Measurements from ENCODE around the gene WDR46. TPM values are rescaled to one million over a fixed set of nuclear protein-coding genes. Genes with fewer than 3 reads are reported as not detected.
A peak's percentile ranks its signal among the peaks of the same experiment; 100 is the strongest.

The WDR46 gene
- total and polyA plus RNA-seq, 2 of the 13 experiments (the other 11 are each of a cell fraction or from before 2014, with no cell fraction given), result 47.4 to 105 TPM

GRCh38 chr6:33313709-33314514 is 24.9 kb upstream of the WDR46 start, which contains the start of gene TAPBP (continued):
- no peak for TF ChIP-seq ZNF512B (CRISPR knock-in tag; IDR thresholded peaks at IDR 0.05; ENCODE audit: borderline replicate concordance)
- TF ChIP-seq NFE2 (CRISPR knock-in tag; IDR thresholded peaks at IDR 0.05), result no peak
- no peak for TF ChIP-seq ZNF563 (CRISPR knock-in tag; IDR thresholded peaks at IDR 0.05)
- TF ChIP-seq ZNF274 (CRISPR knock-in tag; IDR thresholded peaks at IDR 0.05), result peak; percentile 65; the same call in 1 of the 2 replicates
- no peak; the same call in 1 of the 2 replicates for TF ChIP-seq ZNF747 (CRISPR knock-in tag; IDR thresholded peaks at IDR 0.05; ENCODE audit: borderline replicate concordance)
- peak; percentile 20; the same call in 1 of the 2 replicates for TF ChIP-seq ZMYM4 (CRISPR knock-in tag; IDR thresholded peaks at IDR 0.05)
- TF ChIP-seq TARDBP (CRISPR knock-in tag; IDR thresholded peaks at IDR 0.05), result no peak
- TF ChIP-seq ZFP1 (CRISPR knock-in tag; IDR thresholded peaks at IDR 0.05), result no peak; the same call in 1 of the 2 replicates
- no peak for TF ChIP-seq ZMAT3 (CRISPR knock-in tag; conservative IDR thresholded peaks at IDR 0.05)
- TF ChIP-seq ZNF674 (CRISPR knock-in tag; IDR thresholded peaks at IDR 0.05; ENCODE audit: low read depth), result no peak
- peak; percentile 100 for TF ChIP-seq IRF1 (CRISPR knock-in tag; IDR thresholded peaks at IDR 0.05; ENCODE audit: low read depth)
- TF ChIP-seq NR2F6 (IDR thresholded peaks at IDR 0.05), result no peak
- TF ChIP-seq NR2F6 (CRISPR knock-in tag; IDR thresholded peaks at IDR 0.05), result peak; percentile 45; the same call in 1 of the 2 replicates
- 0 out of 2 replicates have a peak, but pooled peaks have one; percentile 2 for TF ChIP-seq CEBPG (CRISPR knock-in tag; IDR thresholded peaks at IDR 0.05)
- TF ChIP-seq ZNF879 (CRISPR knock-in tag; IDR thresholded peaks at IDR 0.05), result 0 out of 2 replicates have a peak, but pooled peaks have one; percentile 47
- TF ChIP-seq ZFP91 (CRISPR knock-in tag; IDR thresholded peaks at IDR 0.05; ENCODE audit: borderline replicate concordance), result peak; percentile 84; the same call in 1 of the 2 replicates
- no peak; the same call in 1 of the 2 replicates for TF ChIP-seq TERF1 (CRISPR knock-in tag; IDR thresholded peaks at IDR 0.05)
- TF ChIP-seq ZNF205 (CRISPR knock-in tag; IDR thresholded peaks at IDR 0.05), result no peak
- peak; percentile 21; the same call in 1 of the 2 replicates for TF ChIP-seq CAMTA2 (CRISPR knock-in tag; IDR thresholded peaks at IDR 0.05; ENCODE audit: borderline replicate concordance)
- TF ChIP-seq THAP11 (CRISPR knock-in tag; IDR thresholded peaks at IDR 0.05), result no peak; the same call in 1 of the 2 replicates
- peak; percentile 11; the same call in 1 of the 2 replicates for TF ChIP-seq FOXK1 (CRISPR knock-in tag; IDR thresholded peaks at IDR 0.05; ENCODE audit: borderline replicate concordance, low read depth)
- TF ChIP-seq HNRNPH1 (optimal IDR thresholded peaks at IDR 0.05; ENCODE audit: low read depth, low read length), result peak; percentile 43
- TF ChIP-seq ZBTB2 (CRISPR knock-in tag; IDR thresholded peaks at IDR 0.05; ENCODE audit: low read depth), result no peak
